Endometrium (tissue), 2 donors: Measurements from ENCODE around the gene CYP4B1.
"Not testable (repeated sequence)": the region's sequence is repeated elsewhere in the genome, so short reads cannot be mapped to it uniquely, and the experiment has no call there.

ENCODE experiments used
- FAIRE-seq: peaks from 2 replicates; lab custom pipeline; 2012; peaks lifted over from hg19 to GRCh38; lab: Jason Lieb, UNC
- donor health status: control.
- donor health status: control.

CYP4B1 gene

GRCh38 chr1:46798810-46799209, at the start of gene CYP4B1:
TSS of gene CYP4B1 (plus strand) at chr1:46799046. CDS start at chr1:46799082, 36 bp downstream.
- no peak for FAIRE-seq

- FAIRE-seq, result no peak
Observed at GRCh38 chr1:46749404-46749803, 49.4 kb upstream of the CYP4B1 start.

GRCh38 chr1:46749921-46750404, 48.9 kb upstream of the CYP4B1 start:
- no peak for FAIRE-seq

- no peak for FAIRE-seq
Observed at GRCh38 chr1:46753985-46754384, 44.9 kb upstream of the CYP4B1 start.

- not testable (repeated sequence) for FAIRE-seq
Observed at GRCh38 chr1:46754707-46755106, 44.1 kb upstream of the CYP4B1 start.

GRCh38 chr1:46755121-46755520, 43.7 kb upstream of the CYP4B1 start:
- no peak for FAIRE-seq

- peak; percentile 76 for FAIRE-seq
Observed at GRCh38 chr1:46757247-46757955, 41.4 kb upstream of the CYP4B1 start.

- no peak for FAIRE-seq
Observed at GRCh38 chr1:46757956-46758528, 40.8 kb upstream of the CYP4B1 start.

- FAIRE-seq, result no peak
Observed at GRCh38 chr1:46760558-46761166, 38.2 kb upstream of the CYP4B1 start.

- no peak for FAIRE-seq
Observed at GRCh38 chr1:46761740-46762139, 37.1 kb upstream of the CYP4B1 start.

GRCh38 chr1:46764402-46764801, 34.4 kb upstream of the CYP4B1 start:
- no peak for FAIRE-seq

- FAIRE-seq, result no peak
Observed at GRCh38 chr1:46767649-46768282, 31.1 kb upstream of the CYP4B1 start.

- no peak for FAIRE-seq
Observed at GRCh38 chr1:46768445-46768844, 30.4 kb upstream of the CYP4B1 start.

GRCh38 chr1:46769028-46769740, 29.7 kb upstream of the CYP4B1 start:
- no peak for FAIRE-seq

GRCh38 chr1:46770541-46770940, 28.3 kb upstream of the CYP4B1 start:
- no peak for FAIRE-seq

- no peak for FAIRE-seq
Observed at GRCh38 chr1:46772571-46772970, 26.3 kb upstream of the CYP4B1 start.

GRCh38 chr1:46774297-46774696, 24.5 kb upstream of the CYP4B1 start:
- no peak for FAIRE-seq

GRCh38 chr1:46778456-46778855, 20.4 kb upstream of the CYP4B1 start:
- FAIRE-seq, result not testable (repeated sequence)

- no peak for FAIRE-seq
Observed at GRCh38 chr1:46784666-46785065, 14.2 kb upstream of the CYP4B1 start.

- not testable (repeated sequence) for FAIRE-seq
Observed at GRCh38 chr1:46788634-46789033, 10.2 kb upstream of the CYP4B1 start.

GRCh38 chr1:46790446-46791101, 8.3 kb upstream of the CYP4B1 start:
- no peak for FAIRE-seq

- no peak for FAIRE-seq
Observed at GRCh38 chr1:46793126-46793525, 5.7 kb upstream of the CYP4B1 start.
